HEK293 (cell line): ENCODE results near the gene NFATC2IP.
"Not testable (repeated sequence)": the region's sequence is repeated elsewhere in the genome, so short reads cannot be mapped to it uniquely, and the experiment has no call there.

Experiments
- CTCF ChIA-PET: fragments of 350-600 bp; formaldehyde crosslinking; extraction: SDS; loops from one replicate; lab custom pipeline; 2021; ENCODE audit warnings: antibody characterized with exemption; lab: Yijun Ruan, JAX
- POLR2A ChIA-PET: fragments of 300-600 bp; formaldehyde crosslinking; extraction: SDS; loops from one replicate; lab custom pipeline; 2020; ENCODE audit warnings: antibody characterized with exemption, inconsistent platforms; lab: Yijun Ruan, JAX
- H3K27ac ChIP-seq: fragments of 200-500 bp; sonication (Bioruptor generic); 2 replicates; pipeline ENCODE4 v1.5.1; 2014; ENCODE audit warnings: low read depth, low read length, control low read depth, inconsistent platforms; ENCODE audit errors: extremely low read depth
- H3K36me3 ChIP-seq, 2 experiments: fragments of 200-500 bp in 1 of 2; sonication (Bioruptor generic) in 1 of 2; 1 replicate in 1 of 2; 2 replicates in 1 of 2; pipeline ENCODE4 v1.5.1; 2014 to 2017; ENCODE audit warnings: inconsistent platforms in 2 of 2, low read length in 2 of 2; ENCODE audit not compliant: control insufficient read depth in 2 of 2, insufficient read depth in 1 of 2
- H3K4me1 ChIP-seq: fragments of 200-500 bp; sonication (Bioruptor generic); 2 replicates; pipeline ENCODE4 v1.5.1; 2014; ENCODE audit warnings: mild to moderate bottlenecking, low read length, inconsistent platforms; ENCODE audit not compliant: control insufficient read depth, insufficient read depth
- H3K4me3 ChIP-seq: 2 replicates; pipeline ENCODE4 v1.5.1; 2011; ENCODE audit warnings: low read depth, mild to moderate bottlenecking, control low read depth, low read length, moderate library complexity
- H3K9me3 ChIP-seq: fragments of 200-500 bp; sonication (Bioruptor generic); 2 replicates; pipeline ENCODE4 v1.5.1; 2014; ENCODE audit warnings: low read depth, low read length, inconsistent platforms; ENCODE audit not compliant: control insufficient read depth, insufficient read depth
- CTCF ChIP-seq: fragments of 450-650 bp; formaldehyde crosslinking; IDR thresholded peaks from 2 replicates; pipeline ENCODE4 v1.5.1; 2016; ENCODE audit warnings: missing biosample characterization, missing genetic modification characterization
- ZBTB26 ChIP-seq: fragments of 450-650 bp; formaldehyde crosslinking; optimal IDR thresholded peaks from 2 replicates; pipeline ENCODE3; 2016; ENCODE audit warnings: missing biosample characterization, mild to moderate bottlenecking, missing genetic modification characterization
- ZNF155 ChIP-seq: fragments of 450-650 bp; formaldehyde crosslinking; IDR thresholded peaks from 2 replicates; pipeline ENCODE4 v1.5.1; 2016; ENCODE audit warnings: missing biosample characterization, missing genetic modification characterization
- ZNF488 ChIP-seq: fragments of 450-650 bp; formaldehyde crosslinking; IDR thresholded peaks from 2 replicates; pipeline ENCODE4 v1.5.1; 2016; ENCODE audit warnings: missing biosample characterization, missing genetic modification characterization
- ZNF580 ChIP-seq: fragments of 450-650 bp; formaldehyde crosslinking; IDR thresholded peaks from 2 replicates; pipeline ENCODE4 v1.5.1; 2016; ENCODE audit warnings: missing biosample characterization, missing genetic modification characterization
- ZNF768 ChIP-seq: fragments of 450-650 bp; formaldehyde crosslinking; IDR thresholded peaks from 2 replicates; pipeline ENCODE4 v1.5.1; 2018; ENCODE audit warnings: missing biosample characterization, mild to moderate bottlenecking, missing genetic modification characterization

NFATC2IP gene

GRCh38 chr16:28980330-28980729, 29.6 kb downstream of the NFATC2IP start:
- CTCF ChIA-PET, result interaction anchor here (0.6 to 1.0 kb wide), 7 partner anchors 9 to 1657 kb away, joined by 3 read pairs; no protein-coding TSS in a partner anchor
- peaks cover 0 to 63% of the 10 kb centered on the region in 2 experiments; a peak in 1 of 3 replicates for H3K36me3 ChIP-seq
- 0 out of 2 replicates have a peak, but pooled peaks have one; percentile 17 for TF ChIP-seq CTCF (tag by site-specific recombination)
- TF ChIP-seq, all 188 proteins: peak for 1; not testable (repeated sequence) for 187
- H3K27ac ChIP-seq, H3K9me3 ChIP-seq, H3K4me3 ChIP-seq, H3K4me1 ChIP-seq, POLR2A ChIA-PET: not testable (repeated sequence)

- Histone ChIP-seq H3K4me3 (no peak overlapping the region), H3K9me3 (no peaks in the 10 kb centered on the region), H3K27ac (no peak overlapping the region), H3K4me1 (no peaks in the 10 kb centered on the region), H3K36me3 (peaks cover 0 to 68% of the 10 kb centered on the region in 2 experiments; a peak in 1 of 3 replicates)
- no peak for TF ChIP-seq ZNF488
- ChIA-PET POLR2A (no interaction called here), CTCF (interaction anchor here (0.6 to 1.0 kb wide), 6 partner anchors 10 to 1656 kb away, joined by 3 read pairs; no protein-coding TSS in a partner anchor)
Measured at GRCh38 chr16:28980929-28981328, 30.2 kb downstream of the NFATC2IP start.

- H3K4me1 ChIP-seq, result no peaks in the 10 kb centered on the region
- POLR2A ChIA-PET, result no interaction called here
- no peak for TF ChIP-seq ZBTB26 (tag by site-specific recombination)
- TF ChIP-seq CTCF (tag by site-specific recombination), result peak; percentile 38; the same call in 1 of the 2 replicates
- H3K4me3 ChIP-seq, result no peak overlapping the region
- H3K36me3 ChIP-seq, result peaks cover 0 to 69% of the 10 kb centered on the region in 2 experiments; a peak in 1 of 3 replicates
- no peak overlapping the region for H3K27ac ChIP-seq
- CTCF ChIA-PET, result no interaction called here
- H3K9me3 ChIP-seq, result no peaks in the 10 kb centered on the region
Measured at GRCh38 chr16:28981517-28981916, 30.8 kb downstream of the NFATC2IP start.

- Histone ChIP-seq H3K4me3 (no peak overlapping the region), H3K4me1 (no peaks in the 10 kb centered on the region), H3K9me3 (no peaks in the 10 kb centered on the region), H3K27ac (no peak overlapping the region), H3K36me3 (peaks cover 0 to 72% of the 10 kb centered on the region in 2 experiments; a peak in 2 of 3 replicates)
- peak; percentile 67 for TF ChIP-seq ZNF580 (tag by site-specific recombination)
- peak; percentile 91; the same call in 1 of the 2 replicates for TF ChIP-seq ZNF768 (tag by site-specific recombination)
- no peak for TF ChIP-seq ZNF155
- ChIA-PET POLR2A (no interaction called here), CTCF (interaction anchor here (0.6 to 1.2 kb wide), 3 partner anchors 11 to 34 kb away, joined by 4 read pairs; no protein-coding TSS in a partner anchor)
Measured at GRCh38 chr16:28982418-28982817, 31.7 kb downstream of the NFATC2IP start.
